Measurements from ENCODE around the gene PLA2G4A.

PLA2G4A gene

GRCh38 chr1:186828611-186829454 is at the start of gene PLA2G4A:
PLA2G4A (plus strand) TSS chr1:186828949; CDS start chr1:186854355, 25,406 bp downstream.
- FAIRE-seq, result no peak

- no peak for FAIRE-seq
Measured at GRCh38 chr1:186780076-186780475, 48.7 kb upstream of the PLA2G4A start.

DNA sequence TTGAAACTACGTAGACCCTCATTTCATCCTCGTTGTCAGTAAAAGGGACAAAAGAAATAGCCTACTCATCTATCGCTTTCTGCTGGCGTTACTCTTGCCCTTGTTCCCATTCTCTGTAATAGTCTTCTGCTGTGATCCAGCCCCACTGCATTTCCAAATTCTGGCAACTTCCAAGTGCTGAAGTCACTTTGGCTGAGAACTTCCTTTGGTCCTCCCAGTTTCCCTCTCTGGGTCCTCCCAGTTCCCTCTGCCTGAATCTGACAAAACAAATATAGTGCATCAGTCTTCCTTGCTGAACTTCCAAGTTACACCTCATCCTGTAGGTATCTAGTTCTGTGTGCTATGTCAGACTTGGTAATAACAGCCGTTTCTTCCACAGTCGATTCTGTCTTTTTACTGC is 47.0 kb upstream of the PLA2G4A start:
- FAIRE-seq, result no peak

GRCh38 chr1:186782791-186783190 is 46.0 kb upstream of the PLA2G4A start:
- FAIRE-seq, result no peak

- no peak for FAIRE-seq
Measured at GRCh38 chr1:186783193-186783592, 45.6 kb upstream of the PLA2G4A start.

DNA sequence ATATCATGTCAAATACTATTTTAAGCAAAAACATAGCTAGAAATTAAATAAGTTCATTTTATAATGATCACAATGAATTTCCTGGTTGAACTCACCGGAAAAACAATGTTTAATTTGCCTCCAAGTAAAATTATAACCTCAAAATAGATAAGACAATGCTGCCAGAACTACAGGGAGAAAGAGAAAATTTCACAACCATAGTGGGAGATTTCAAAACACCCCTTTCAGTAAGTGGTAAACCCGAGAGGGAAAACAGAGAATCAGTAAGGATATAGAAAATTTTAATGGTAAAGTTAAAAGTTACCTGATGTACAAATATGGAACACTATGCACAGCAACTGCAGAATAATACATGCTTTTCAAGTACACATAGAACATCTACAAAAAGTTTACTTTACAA is 43.2 kb upstream of the PLA2G4A start:
- no peak for FAIRE-seq

GRCh38 chr1:186790101-186790500 is 38.6 kb upstream of the PLA2G4A start:
- FAIRE-seq, result no peak

- no peak for FAIRE-seq
Measured at GRCh38 chr1:186792870-186793581, 35.7 kb upstream of the PLA2G4A start.

DNA sequence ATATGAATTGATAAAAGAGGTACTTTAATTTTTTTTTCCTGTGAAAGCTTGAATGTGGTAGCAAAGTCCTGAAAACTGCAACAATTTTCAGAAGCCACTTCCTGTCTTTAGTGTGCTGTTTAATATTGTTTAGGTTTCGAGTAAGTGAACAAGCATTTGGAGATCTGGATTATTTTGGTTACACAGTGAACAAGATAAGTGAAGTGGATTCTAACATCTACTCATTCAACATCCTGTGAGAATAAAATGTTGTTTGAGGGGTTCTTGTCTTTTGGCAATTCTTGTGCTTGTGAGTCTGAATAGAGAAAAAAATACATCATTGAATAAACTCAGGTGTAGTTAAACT is 35.2 kb upstream of the PLA2G4A start:
- no peak for FAIRE-seq

DNA sequence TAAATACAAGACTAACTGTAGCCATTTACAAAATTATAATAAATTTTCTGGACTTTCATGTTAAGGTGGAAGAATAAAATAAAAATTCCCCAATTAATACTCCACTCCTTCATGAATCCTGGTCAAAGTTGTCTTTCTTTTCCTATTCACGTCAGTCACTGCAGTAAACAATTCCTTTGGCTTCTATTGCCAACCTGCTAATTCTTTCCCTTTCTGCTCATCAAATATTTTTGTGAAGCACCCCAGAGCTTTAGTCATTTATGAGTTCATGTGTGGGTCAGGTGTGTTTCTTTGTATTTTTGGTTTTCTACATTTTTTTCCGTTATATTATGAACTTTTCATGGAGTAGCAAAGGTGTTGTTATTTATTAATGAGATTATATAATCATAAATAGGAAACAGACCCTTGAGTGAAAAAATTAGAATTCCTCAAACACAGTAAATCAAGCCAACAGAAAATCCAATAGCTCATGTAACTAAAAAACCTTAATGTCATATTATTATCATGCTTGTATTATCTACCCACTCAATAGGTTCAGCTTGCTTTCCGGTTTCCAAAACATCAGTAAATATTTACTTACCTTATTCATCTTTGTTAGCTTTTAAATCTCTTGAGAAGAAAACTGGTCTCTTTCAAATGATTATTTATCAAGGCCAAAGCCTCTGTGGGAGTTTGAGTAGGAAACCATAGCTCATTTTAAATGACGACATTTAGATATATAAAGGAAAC is 29.6 kb upstream of the PLA2G4A start:
- FAIRE-seq, result no peak

- FAIRE-seq, result no peak
Measured at GRCh38 chr1:186799689-186800054, 29.1 kb upstream of the PLA2G4A start.

DNA sequence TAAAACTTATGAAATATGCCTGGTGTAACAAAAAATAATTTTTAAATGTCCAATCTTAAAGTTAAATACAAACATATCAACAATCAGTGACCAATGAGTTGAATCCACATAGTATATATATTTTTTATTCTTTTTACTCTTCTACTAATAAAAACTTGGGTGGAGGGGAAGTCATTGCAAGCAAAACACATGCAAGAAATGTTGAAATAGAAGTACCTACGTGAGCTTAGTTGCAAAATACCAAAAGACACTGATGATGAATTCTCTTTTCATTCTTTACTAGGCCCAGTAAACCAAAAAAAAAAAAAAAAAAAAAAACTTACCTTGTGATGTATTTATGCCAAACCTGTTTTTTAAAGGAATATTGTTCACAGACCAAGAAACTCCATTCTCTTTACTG is 26.4 kb upstream of the PLA2G4A start:
- no peak for FAIRE-seq

- FAIRE-seq, result no peak
Measured at GRCh38 chr1:186804679-186805078, 24.1 kb upstream of the PLA2G4A start.

GRCh38 chr1:186806477-186806876 is 22.3 kb upstream of the PLA2G4A start:
- FAIRE-seq, result no peak

- no peak for FAIRE-seq
Measured at GRCh38 chr1:186807163-186807562, 21.6 kb upstream of the PLA2G4A start.

DNA sequence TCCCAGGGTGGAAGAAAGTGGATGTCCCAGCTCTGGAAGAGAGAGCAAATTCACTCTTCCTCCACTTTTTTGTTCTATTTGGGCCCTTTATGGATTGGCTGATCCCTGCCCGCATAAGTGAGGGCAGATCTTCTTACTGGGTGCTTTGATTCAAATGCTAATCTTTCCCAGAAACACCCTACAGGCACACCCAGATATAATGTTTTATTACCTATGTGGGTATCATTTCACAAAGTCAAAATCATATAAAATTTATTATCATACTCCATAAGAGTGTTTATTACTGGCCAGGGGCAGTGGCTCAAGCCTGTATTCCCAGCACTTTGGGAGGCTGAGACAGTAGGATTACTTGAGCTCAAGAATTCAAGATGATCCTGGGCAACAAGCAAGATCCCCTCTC is 16.9 kb upstream of the PLA2G4A start:
- no peak for FAIRE-seq

GRCh38 chr1:186812570-186812969 is 16.2 kb upstream of the PLA2G4A start:
- no peak for FAIRE-seq

- no peak for FAIRE-seq
Measured at GRCh38 chr1:186813420-186813819, 15.3 kb upstream of the PLA2G4A start.

- no peak for FAIRE-seq
Measured at GRCh38 chr1:186819126-186819525, 9.6 kb upstream of the PLA2G4A start.

GRCh38 chr1:186819563-186819962 is 9.2 kb upstream of the PLA2G4A start:
- no peak for FAIRE-seq

DNA sequence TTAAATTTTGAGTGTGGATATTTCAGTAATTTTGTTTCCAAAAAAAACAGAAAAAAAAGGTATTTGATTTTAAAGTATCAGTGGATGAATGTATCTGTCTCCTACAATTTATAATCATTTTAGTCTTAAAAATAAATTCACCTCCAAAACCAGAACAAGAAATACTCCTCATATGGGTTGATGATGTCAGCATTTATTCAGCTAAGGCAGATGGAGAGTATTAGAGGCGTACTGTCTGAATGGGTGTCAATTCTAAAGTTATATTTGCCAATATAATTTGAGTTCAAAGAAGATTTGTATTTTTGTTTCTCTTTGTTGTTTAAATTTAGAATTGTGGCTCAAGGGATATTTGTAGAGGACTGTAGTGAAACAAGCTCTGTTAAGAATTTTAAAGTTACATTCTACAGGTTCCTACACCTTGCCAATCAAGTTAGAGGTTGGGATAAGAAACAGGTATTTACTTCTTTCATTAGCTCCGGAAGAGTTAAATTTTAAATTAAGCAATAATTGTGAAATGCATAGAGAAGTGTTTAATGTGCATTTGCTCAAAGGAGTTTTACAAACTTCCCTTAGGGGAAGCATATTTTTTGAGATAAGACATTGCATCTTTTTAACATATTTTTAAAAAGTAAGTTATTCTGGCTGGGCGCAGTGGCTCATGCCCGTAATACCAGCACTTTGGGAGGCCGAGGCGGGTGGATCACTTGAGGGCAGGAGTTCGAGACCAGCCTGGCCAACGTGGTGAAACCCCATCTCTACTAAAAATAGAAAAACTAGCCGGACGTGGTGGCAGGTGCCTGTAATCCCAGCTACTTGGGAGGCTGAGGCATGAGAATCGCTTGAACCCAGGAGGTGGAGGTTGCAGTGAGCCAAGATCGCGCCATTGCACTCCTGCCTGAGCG is 1.2 kb downstream of the PLA2G4A start:
- FAIRE-seq, result no peak

DNA sequence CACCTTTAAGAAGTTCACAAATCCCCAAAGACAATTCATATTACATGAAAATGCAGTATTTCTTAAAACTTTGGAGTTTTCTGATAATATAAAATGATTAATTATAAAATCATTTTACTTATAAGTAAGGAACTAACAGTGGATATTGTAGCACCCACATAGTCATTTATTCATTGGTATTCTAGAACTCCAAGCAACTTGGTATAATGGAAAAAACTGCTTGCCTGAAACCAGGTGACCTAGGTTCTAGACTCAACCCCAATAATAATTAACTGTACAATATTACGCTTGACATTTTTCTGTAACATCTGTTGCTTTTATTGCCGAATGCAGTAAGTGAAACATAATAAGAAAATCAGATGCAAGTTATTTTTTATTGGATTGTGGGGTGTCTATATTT is 2.4 kb downstream of the PLA2G4A start:
- no peak for FAIRE-seq

Measured in A204.1 (cell line).